Common myeloid progenitor, CD34-positive (primary cell): Measurements from ENCODE around the gene ACSL4.
"Not testable (repeated sequence)": the region's sequence is repeated elsewhere in the genome, so short reads cannot be mapped to it uniquely, and the experiment has no call there.

ENCODE experiments used
- CTCF ChIA-PET: fragments of 350-600 bp; sonication (Branson Sonifier 250); formaldehyde crosslinking; loops from one replicate; lab custom pipeline; 2021; ENCODE audit warnings: antibody characterized with exemption; lab: Charles Lee
- POLR2A ChIA-PET: fragments of 350-600 bp; sonication (Branson Sonifier 250); formaldehyde crosslinking; loops from one replicate; lab custom pipeline; 2021; ENCODE audit warnings: antibody characterized with exemption; lab: Charles Lee
- DNase-seq, 3 donors: peaks; one replicate each; pipeline versions ENCODE4 v3.0.0 to v3.0.0-alpha.2; 2013
- H3K27ac ChIP-seq, 2 experiments: 1 replicate in 1 of 2; 2 replicates in 1 of 2; pipeline ENCODE4 v1.7.0; 2013; ENCODE audit warnings: inconsistent platforms in 2 of 2, low read length in 2 of 2, mild to moderate bottlenecking in 2 of 2, low read depth in 1 of 2, moderate library complexity in 1 of 2; ENCODE audit not compliant: severe bottlenecking in 2 of 2, insufficient read depth in 1 of 2, poor library complexity in 1 of 2
- H3K27me3 ChIP-seq, 5 experiments: replicated peaks in 2 of 5; 1 replicate in 3 of 5; 2 replicates in 2 of 5; pipeline versions ENCODE4 v1.6.1 to v1.7.0; 2013; ENCODE audit warnings: low read length in 4 of 5, mild to moderate bottlenecking in 2 of 5, moderate library complexity in 2 of 5, inconsistent platforms in 1 of 5; ENCODE audit not compliant: insufficient read depth in 5 of 5, control insufficient read depth in 4 of 5
- H3K36me3 ChIP-seq, 4 experiments: 1 replicate in 2 of 4; 2 replicates in 2 of 4; pipeline versions ENCODE4 v1.6.1 to v1.7.0; 2013; ENCODE audit warnings: low read length in 3 of 4, control low read depth in 1 of 4, mild to moderate bottlenecking in 1 of 4; ENCODE audit not compliant: control insufficient read depth in 4 of 4, insufficient read depth in 4 of 4
- H3K4me1 ChIP-seq, 4 experiments: 1 replicate in 3 of 4; 2 replicates in 1 of 4; pipeline versions ENCODE4 v1.6.1 to v1.7.1; 2013; ENCODE audit warnings: low read length in 3 of 4, mild to moderate bottlenecking in 3 of 4, control low read depth in 1 of 4, inconsistent platforms in 1 of 4, moderate library complexity in 1 of 4; ENCODE audit not compliant: control insufficient read depth in 4 of 4, insufficient read depth in 4 of 4; ENCODE audit errors: control extremely low read depth in 1 of 4
- H3K4me3 ChIP-seq, 7 experiments: 1 replicate in 4 of 7; 2 replicates in 3 of 7; pipeline versions ENCODE4 v1.5.1 to v1.7.0; 2013; ENCODE audit warnings: mild to moderate bottlenecking in 7 of 7, low read length in 6 of 7, moderate library complexity in 6 of 7, inconsistent platforms in 2 of 7, low read depth in 2 of 7, control low read depth in 1 of 7; ENCODE audit not compliant: insufficient read depth in 4 of 7, control insufficient read depth in 1 of 7; ENCODE audit errors: extremely low read depth in 1 of 7
- H3K9me3 ChIP-seq, 5 experiments: 1 replicate in 4 of 5; 2 replicates in 1 of 5; pipeline versions ENCODE4 v1.6.1 to v1.7.1; 2013; ENCODE audit warnings: low read length in 4 of 5, mild to moderate bottlenecking in 2 of 5, inconsistent platforms in 1 of 5, low read depth in 1 of 5, moderate library complexity in 1 of 5; ENCODE audit not compliant: control insufficient read depth in 4 of 5, insufficient read depth in 2 of 5; ENCODE audit errors: control extremely low read depth in 1 of 5
- WGBS: methylation state at CpG from one replicate; pipeline ENCODE4 v1.1.5; 2013; ENCODE audit not compliant: insufficient coverage; 5-methylcytosine and 5-hydroxymethylcytosine counted together

ACSL4 gene

GRCh38 chrX:109637477-109637876 lies 95.6 kb downstream of the ACSL4 start:
- H3K9me3 ChIP-seq, POLR2A ChIA-PET, H3K27me3 ChIP-seq, DNase-seq, H3K27ac ChIP-seq, H3K36me3 ChIP-seq, H3K4me1 ChIP-seq, H3K4me3 ChIP-seq, CTCF ChIA-PET: not testable (repeated sequence)
- WGBS: 86% methylated on average over 2 of the region's 2 CpGs

GRCh38 chrX:109635146-109635545 lies 97.9 kb downstream of the ACSL4 start:
- H3K9me3 ChIP-seq: no peaks in the 10 kb centered on the region
- H3K4me1 ChIP-seq: no peaks in the 10 kb centered on the region
- H3K4me3 ChIP-seq: no peak overlapping the region
- WGBS: 0% methylated on average over 1 of the region's 3 CpGs
- CTCF ChIA-PET: interaction anchor here (0.8 to 3.3 kb wide), 15 partner anchors 8 to 256 kb away, joined by 3 to 37 read pairs (median 4); no protein-coding TSS in a partner anchor
- peak; percentile 19 to 51 (median 31) for DNase-seq
- no peaks in the 10 kb centered on the region for H3K36me3 ChIP-seq
- no peaks in the 10 kb centered on the region for H3K27me3 ChIP-seq
- H3K27ac ChIP-seq: no peak overlapping the region
- POLR2A ChIA-PET: no interaction called here

GRCh38 chrX:109632906-109633504 lies 100.1 kb downstream of the ACSL4 start:
- Histone ChIP-seq H3K27me3 (no peaks in the 10 kb centered on the region), H3K4me1 (no peaks in the 10 kb centered on the region), H3K4me3 (no peak overlapping the region), H3K9me3 (no peaks in the 10 kb centered on the region), H3K36me3 (no peaks in the 10 kb centered on the region), H3K27ac (no peak overlapping the region)
- WGBS: 80% methylated on average over 3 of the region's 5 CpGs
- CTCF ChIA-PET: interaction anchor here (1.0 to 2.1 kb wide), 4 partner anchors 14 to 152 kb away, joined by 3 to 5 read pairs (median 4); no protein-coding TSS in a partner anchor
- POLR2A ChIA-PET: no interaction called here
- no peak for DNase-seq

- ChIA-PET CTCF (interaction anchor here (0.7 to 1.2 kb wide), 3 partner anchors 11 to 153 kb away, joined by 3 read pairs; no protein-coding TSS in a partner anchor), POLR2A (no interaction called here)
- Histone ChIP-seq H3K27ac (no peak overlapping the region), H3K27me3 (peaks cover 0 to 4% (median 0%) of the 10 kb centered on the region in 5 experiments), H3K9me3 (peaks cover 0 to 5% (median 0%) of the 10 kb centered on the region in 5 experiments), H3K36me3 (no peaks in the 10 kb centered on the region), H3K4me1 (peaks cover 0 to 5% (median 2%) of the 10 kb centered on the region in 4 experiments), H3K4me3 (no peak overlapping the region)
- 64% methylated on average over 2 of the region's 3 CpGs for WGBS
- DNase-seq: no peak
Measured at GRCh38 chrX:109629310-109629709, 103.7 kb downstream of the ACSL4 start.

GRCh38 chrX:109626637-109627036 lies 106.4 kb downstream of the ACSL4 start:
- Histone ChIP-seq H3K36me3 (no peaks in the 10 kb centered on the region), H3K27ac (no peak overlapping the region), H3K27me3 (peaks cover 0 to 10% (median 0%) of the 10 kb centered on the region in 5 experiments), H3K4me1 (peaks cover 0 to 7% (median 2%) of the 10 kb centered on the region in 4 experiments), H3K4me3 (no peak overlapping the region), H3K9me3 (peaks cover 0 to 5% (median 0%) of the 10 kb centered on the region in 5 experiments)
- WGBS: 77% methylated on average over 2 of the region's 4 CpGs
- peak in 1 of 3 donors; percentile 15 for DNase-seq
- ChIA-PET POLR2A (no interaction called here), CTCF (interaction anchor here (1.5 kb wide), 2 partner anchors 8 to 9 kb away, joined by 4 to 8 read pairs; no protein-coding TSS in a partner anchor)

- Histone ChIP-seq H3K27me3 (peaks cover 0 to 10% (median 0%) of the 10 kb centered on the region in 5 experiments), H3K9me3 (peaks cover 0 to 5% (median 0%) of the 10 kb centered on the region in 5 experiments), H3K4me1 (peaks cover 0 to 18% (median 9%) of the 10 kb centered on the region in 4 experiments), H3K27ac (no peak within 1 kb of the TSS), H3K36me3 (no peaks in the 10 kb centered on the region), H3K4me3 (peak within 1 kb of the TSS in 2 of 7 experiments; percentile 38 to 57)
- ChIA-PET CTCF (no interaction called here), POLR2A (interaction anchor here (1.1 kb wide), 1 partner anchor 88 kb away, joined by 3 read pairs; the partner anchor contains the start of gene NXT2)
- no peak for DNase-seq
- 44% methylated on average over 43 of the region's 79 CpGs for WGBS
Measured at GRCh38 chrX:109624641-109625616, 108.1 kb downstream of the ACSL4 start, which contains the start of gene KCNE5. Gene KCNE5, minus strand, starts transcription at chrX:109625172. Its CDS starts 152 bp downstream, at chrX:109625020.
